ENCODE data around the gene TUBD1. TPM values are rescaled to one million over a fixed set of nuclear protein-coding genes. Genes with fewer than 3 reads are reported as not detected.

The TUBD1 gene
- total and polyA plus RNA-seq, 2 of the 13 experiments (the other 11 are each of a cell fraction or from before 2014, with no cell fraction given) = 18.2 to 25.9 TPM

DNA sequence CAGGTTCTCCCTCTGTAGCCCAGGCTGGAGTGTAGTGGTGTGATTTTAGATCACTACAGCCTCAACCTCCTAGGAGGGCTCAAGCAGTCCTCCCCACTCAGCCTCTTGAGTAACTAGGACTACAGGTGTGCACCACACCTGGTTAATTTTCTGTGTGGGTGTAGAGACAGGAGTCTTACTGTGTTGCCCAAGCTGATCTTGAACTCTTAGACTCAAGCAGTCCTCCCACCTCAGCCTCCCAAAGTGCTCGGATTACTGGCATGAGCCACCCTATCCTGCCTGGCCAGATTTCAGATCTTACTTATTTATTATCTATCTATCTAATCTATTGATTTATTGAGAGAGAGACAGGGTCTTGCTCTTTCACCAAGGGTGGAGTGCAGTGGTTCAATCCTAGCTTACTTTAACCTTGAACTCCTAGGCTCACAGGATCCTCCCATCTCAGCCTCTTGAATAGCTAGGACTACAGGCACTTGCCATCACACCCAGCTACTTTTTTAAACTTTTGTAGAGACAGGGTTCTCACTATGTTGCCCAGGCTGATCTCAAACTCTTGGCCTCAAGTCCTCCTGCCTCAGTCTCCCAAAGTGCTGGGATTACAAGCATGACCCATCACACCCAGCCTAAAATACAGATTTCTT lies 61.8 kb downstream of the TUBD1 start (continued):
- TF ChIP-seq, protein P1, sequence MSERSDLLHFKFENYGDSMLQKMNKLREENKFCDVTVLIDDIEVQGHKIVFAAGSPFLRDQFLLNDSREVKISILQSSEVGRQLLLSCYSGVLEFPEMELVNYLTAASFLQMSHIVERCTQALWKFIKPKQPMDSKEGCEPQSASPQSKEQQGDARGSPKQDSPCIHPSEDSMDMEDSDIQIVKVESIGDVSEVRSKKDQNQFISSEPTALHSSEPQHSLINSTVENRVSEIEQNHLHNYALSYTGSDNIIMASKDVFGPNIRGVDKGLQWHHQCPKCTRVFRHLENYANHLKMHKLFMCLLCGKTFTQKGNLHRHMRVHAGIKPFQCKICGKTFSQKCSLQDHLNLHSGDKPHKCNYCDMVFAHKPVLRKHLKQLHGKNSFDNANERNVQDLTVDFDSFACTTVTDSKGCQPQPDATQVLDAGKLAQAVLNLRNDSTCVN (CRISPR knock-in tag; IDR thresholded peaks at IDR 0.05; ENCODE audit: borderline replicate concordance) = no peak
- TF ChIP-seq, protein P2, sequence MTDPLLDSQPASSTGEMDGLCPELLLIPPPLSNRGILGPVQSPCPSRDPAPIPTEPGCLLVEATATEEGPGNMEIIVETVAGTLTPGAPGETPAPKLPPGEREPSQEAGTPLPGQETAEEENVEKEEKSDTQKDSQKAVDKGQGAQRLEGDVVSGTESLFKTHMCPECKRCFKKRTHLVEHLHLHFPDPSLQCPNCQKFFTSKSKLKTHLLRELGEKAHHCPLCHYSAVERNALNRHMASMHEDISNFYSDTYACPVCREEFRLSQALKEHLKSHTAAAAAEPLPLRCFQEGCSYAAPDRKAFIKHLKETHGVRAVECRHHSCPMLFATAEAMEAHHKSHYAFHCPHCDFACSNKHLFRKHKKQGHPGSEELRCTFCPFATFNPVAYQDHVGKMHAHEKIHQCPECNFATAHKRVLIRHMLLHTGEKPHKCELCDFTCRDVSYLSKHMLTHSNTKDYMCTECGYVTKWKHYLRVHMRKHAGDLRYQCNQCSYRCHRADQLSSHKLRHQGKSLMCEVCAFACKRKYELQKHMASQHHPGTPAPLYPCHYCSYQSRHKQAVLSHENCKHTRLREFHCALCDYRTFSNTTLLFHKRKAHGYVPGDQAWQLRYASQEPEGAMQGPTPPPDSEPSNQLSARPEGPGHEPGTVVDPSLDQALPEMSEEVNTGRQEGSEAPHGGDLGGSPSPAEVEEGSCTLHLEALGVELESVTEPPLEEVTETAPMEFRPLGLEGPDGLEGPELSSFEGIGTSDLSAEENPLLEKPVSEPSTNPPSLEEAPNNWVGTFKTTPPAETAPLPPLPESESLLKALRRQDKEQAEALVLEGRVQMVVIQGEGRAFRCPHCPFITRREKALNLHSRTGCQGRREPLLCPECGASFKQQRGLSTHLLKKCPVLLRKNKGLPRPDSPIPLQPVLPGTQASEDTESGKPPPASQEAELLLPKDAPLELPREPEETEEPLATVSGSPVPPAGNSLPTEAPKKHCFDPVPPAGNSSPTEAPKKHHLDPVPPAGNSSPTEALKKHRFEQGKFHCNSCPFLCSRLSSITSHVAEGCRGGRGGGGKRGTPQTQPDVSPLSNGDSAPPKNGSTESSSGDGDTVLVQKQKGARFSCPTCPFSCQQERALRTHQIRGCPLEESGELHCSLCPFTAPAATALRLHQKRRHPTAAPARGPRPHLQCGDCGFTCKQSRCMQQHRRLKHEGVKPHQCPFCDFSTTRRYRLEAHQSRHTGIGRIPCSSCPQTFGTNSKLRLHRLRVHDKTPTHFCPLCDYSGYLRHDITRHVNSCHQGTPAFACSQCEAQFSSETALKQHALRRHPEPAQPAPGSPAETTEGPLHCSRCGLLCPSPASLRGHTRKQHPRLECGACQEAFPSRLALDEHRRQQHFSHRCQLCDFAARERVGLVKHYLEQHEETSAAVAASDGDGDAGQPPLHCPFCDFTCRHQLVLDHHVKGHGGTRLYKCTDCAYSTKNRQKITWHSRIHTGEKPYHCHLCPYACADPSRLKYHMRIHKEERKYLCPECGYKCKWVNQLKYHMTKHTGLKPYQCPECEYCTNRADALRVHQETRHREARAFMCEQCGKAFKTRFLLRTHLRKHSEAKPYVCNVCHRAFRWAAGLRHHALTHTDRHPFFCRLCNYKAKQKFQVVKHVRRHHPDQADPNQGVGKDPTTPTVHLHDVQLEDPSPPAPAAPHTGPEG (CRISPR knock-in tag; IDR thresholded peaks at IDR 0.05) = no peak
- TF ChIP-seq MAZ (IDR thresholded peaks at IDR 0.05; ENCODE audit: borderline replicate concordance, low read depth, low read length) = no peak
- TF ChIP-seq MAZ (CRISPR knock-in tag; IDR thresholded peaks at IDR 0.05; ENCODE audit: low read depth) = no peak
- TF ChIP-seq HDAC2 (CRISPR knock-in tag; IDR thresholded peaks at IDR 0.05) = 0 out of 2 replicates have a peak, but pooled peaks have one; percentile 17
- no peak for TF ChIP-seq MTF1 (CRISPR knock-in tag; IDR thresholded peaks at IDR 0.05)
- TF ChIP-seq FOXJ3 (CRISPR knock-in tag; IDR thresholded peaks at IDR 0.05; ENCODE audit: borderline replicate concordance) = no peak
- TF ChIP-seq NBN (conservative IDR thresholded peaks at IDR 0.05) = no peak
- no peak for TF ChIP-seq ZSCAN29 (CRISPR knock-in tag; conservative IDR thresholded peaks at IDR 0.05)
- TF ChIP-seq YEATS4 (CRISPR knock-in tag; IDR thresholded peaks at IDR 0.05; ENCODE audit: borderline replicate concordance) = no peak
- TF ChIP-seq ZNF331 (CRISPR knock-in tag; IDR thresholded peaks at IDR 0.05) = no peak
- TF ChIP-seq MED13 (CRISPR knock-in tag; IDR thresholded peaks at IDR 0.05) = no peak
- TF ChIP-seq ZNF501 (CRISPR knock-in tag; IDR thresholded peaks at IDR 0.05) = no peak
- TF ChIP-seq, protein P3, sequence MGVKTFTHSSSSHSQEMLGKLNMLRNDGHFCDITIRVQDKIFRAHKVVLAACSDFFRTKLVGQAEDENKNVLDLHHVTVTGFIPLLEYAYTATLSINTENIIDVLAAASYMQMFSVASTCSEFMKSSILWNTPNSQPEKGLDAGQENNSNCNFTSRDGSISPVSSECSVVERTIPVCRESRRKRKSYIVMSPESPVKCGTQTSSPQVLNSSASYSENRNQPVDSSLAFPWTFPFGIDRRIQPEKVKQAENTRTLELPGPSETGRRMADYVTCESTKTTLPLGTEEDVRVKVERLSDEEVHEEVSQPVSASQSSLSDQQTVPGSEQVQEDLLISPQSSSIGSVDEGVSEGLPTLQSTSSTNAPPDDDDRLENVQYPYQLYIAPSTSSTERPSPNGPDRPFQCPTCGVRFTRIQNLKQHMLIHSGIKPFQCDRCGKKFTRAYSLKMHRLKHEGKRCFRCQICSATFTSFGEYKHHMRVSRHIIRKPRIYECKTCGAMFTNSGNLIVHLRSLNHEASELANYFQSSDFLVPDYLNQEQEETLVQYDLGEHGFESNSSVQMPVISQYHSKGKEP (CRISPR knock-in tag; IDR thresholded peaks at IDR 0.05) = no peak
- TF ChIP-seq ZNF570 (CRISPR knock-in tag; IDR thresholded peaks at IDR 0.05; ENCODE audit: borderline replicate concordance) = no peak
- TF ChIP-seq SMYD3 (CRISPR knock-in tag; IDR thresholded peaks at IDR 0.05) = no peak
- no peak for TF ChIP-seq ZFP82 (CRISPR knock-in tag; IDR thresholded peaks at IDR 0.05; ENCODE audit: borderline replicate concordance)
- 0 out of 2 replicates have a peak, but pooled peaks have one; percentile 49 for TF ChIP-seq KAT7 (CRISPR knock-in tag; IDR thresholded peaks at IDR 0.05; ENCODE audit: borderline replicate concordance)
- no peak for TF ChIP-seq AGO1 (IDR thresholded peaks at IDR 0.05; ENCODE audit: low read depth, low read length, poor library complexity, severe bottlenecking)
- TF ChIP-seq ZNF7 (CRISPR knock-in tag; IDR thresholded peaks at IDR 0.05) = no peak
- TF ChIP-seq ZNF773 (CRISPR knock-in tag; IDR thresholded peaks at IDR 0.05; ENCODE audit: borderline replicate concordance) = no peak
- TF ChIP-seq TMF1 (CRISPR knock-in tag; IDR thresholded peaks at IDR 0.05; ENCODE audit: low read depth) = no peak
